ENCODE measurements around the gene FAU.

The FAU gene

GRCh38 chr11:65163684-65164083 lies 41.8 kb upstream of the FAU start:
- TF ChIP-seq ZNF274 (IDR thresholded peaks at IDR 0.05; ENCODE audit: low read depth, low read length) (no peak), YY1 (IDR thresholded peaks at IDR 0.05; ENCODE audit: insufficient read depth, insufficient read length) (no peak), SUZ12 (IDR thresholded peaks at IDR 0.05; ENCODE audit: extremely low read depth, insufficient read depth, insufficient read length) (no peak)
- H3K9me3 ChIP-seq (ENCODE audit: insufficient read depth, low read length) = no peaks in the 10 kb centered on the region
- no peaks in the 10 kb centered on the region for H3K27me3 ChIP-seq (ENCODE audit: insufficient read depth, insufficient read length)
- no peaks in the 10 kb centered on the region for H3K36me3 ChIP-seq (ENCODE audit: insufficient read depth, insufficient read length, low read length)
- no peak overlapping the region for H3K4me3 ChIP-seq (ENCODE audit: insufficient read length, low read depth)
- no peaks in the 10 kb centered on the region for H3K4me1 ChIP-seq (ENCODE audit: insufficient read depth, insufficient read length)
- no peak for DNase-seq (ENCODE audit: low read depth, low spot score)
- H3K9ac ChIP-seq (ENCODE audit: insufficient read length, low read depth) = no peak overlapping the region

- DNase-seq (ENCODE audit: low read depth, low spot score) = no peak
- no peak overlapping the region for H3K4me3 ChIP-seq (ENCODE audit: insufficient read length, low read depth)
- H3K27me3 ChIP-seq (ENCODE audit: insufficient read depth, insufficient read length) = no peaks in the 10 kb centered on the region
- H3K36me3 ChIP-seq (ENCODE audit: insufficient read depth, insufficient read length, low read length) = no peaks in the 10 kb centered on the region
- TF ChIP-seq SUZ12 (IDR thresholded peaks at IDR 0.05; ENCODE audit: extremely low read depth, insufficient read depth, insufficient read length) (no peak), YY1 (IDR thresholded peaks at IDR 0.05; ENCODE audit: insufficient read depth, insufficient read length) (no peak), ZNF274 (IDR thresholded peaks at IDR 0.05; ENCODE audit: low read depth, low read length) (no peak)
- no peaks in the 10 kb centered on the region for H3K9me3 ChIP-seq (ENCODE audit: insufficient read depth, low read length)
- no peak overlapping the region for H3K9ac ChIP-seq (ENCODE audit: insufficient read length, low read depth)
- no peaks in the 10 kb centered on the region for H3K4me1 ChIP-seq (ENCODE audit: insufficient read depth, insufficient read length)
Measured at GRCh38 chr11:65160643-65161042, 38.7 kb upstream of the FAU start.

- no peak overlapping the region for H3K4me3 ChIP-seq (ENCODE audit: insufficient read length, low read depth)
- TF ChIP-seq SUZ12 (IDR thresholded peaks at IDR 0.05; ENCODE audit: extremely low read depth, insufficient read depth, insufficient read length) (no peak), ZNF274 (IDR thresholded peaks at IDR 0.05; ENCODE audit: low read depth, low read length) (no peak), YY1 (IDR thresholded peaks at IDR 0.05; ENCODE audit: insufficient read depth, insufficient read length) (no peak)
- no peaks in the 10 kb centered on the region for H3K36me3 ChIP-seq (ENCODE audit: insufficient read depth, insufficient read length, low read length)
- H3K27me3 ChIP-seq (ENCODE audit: insufficient read depth, insufficient read length) = no peaks in the 10 kb centered on the region
- no peak overlapping the region for H3K9ac ChIP-seq (ENCODE audit: insufficient read length, low read depth)
- H3K9me3 ChIP-seq (ENCODE audit: insufficient read depth, low read length) = no peaks in the 10 kb centered on the region
- DNase-seq (ENCODE audit: low read depth, low spot score) = no peak
- no peaks in the 10 kb centered on the region for H3K4me1 ChIP-seq (ENCODE audit: insufficient read depth, insufficient read length)
Measured at GRCh38 chr11:65159012-65159411, 37.1 kb upstream of the FAU start.

- no peaks in the 10 kb centered on the region for H3K4me1 ChIP-seq (ENCODE audit: insufficient read depth, insufficient read length)
- no peak overlapping the region for H3K9ac ChIP-seq (ENCODE audit: insufficient read length, low read depth)
Measured at GRCh38 chr11:65157336-65157735, 35.4 kb upstream of the FAU start.

GRCh38 chr11:65156926-65157325 lies 35.0 kb upstream of the FAU start:
- H3K36me3 ChIP-seq (ENCODE audit: insufficient read depth, insufficient read length, low read length) = no peaks in the 10 kb centered on the region
- H3K4me1 ChIP-seq (ENCODE audit: insufficient read depth, insufficient read length) = no peaks in the 10 kb centered on the region
- H3K9ac ChIP-seq (ENCODE audit: insufficient read length, low read depth) = no peak overlapping the region
- no peaks in the 10 kb centered on the region for H3K27me3 ChIP-seq (ENCODE audit: insufficient read depth, insufficient read length)
- DNase-seq (ENCODE audit: low read depth, low spot score) = no peak
- H3K4me3 ChIP-seq (ENCODE audit: insufficient read length, low read depth) = no peak overlapping the region
- TF ChIP-seq SUZ12 (IDR thresholded peaks at IDR 0.05; ENCODE audit: extremely low read depth, insufficient read depth, insufficient read length) (no peak), ZNF274 (IDR thresholded peaks at IDR 0.05; ENCODE audit: low read depth, low read length) (no peak)
- no peaks in the 10 kb centered on the region for H3K9me3 ChIP-seq (ENCODE audit: insufficient read depth, low read length)

More at GRCh38 chr11:65157336-65157735, 35.4 kb upstream of the FAU start:
- H3K36me3 ChIP-seq (ENCODE audit: insufficient read depth, insufficient read length, low read length) = no peaks in the 10 kb centered on the region
- H3K9me3 ChIP-seq (ENCODE audit: insufficient read depth, low read length) = no peaks in the 10 kb centered on the region
- H3K4me3 ChIP-seq (ENCODE audit: insufficient read length, low read depth) = no peak overlapping the region
- DNase-seq (ENCODE audit: low read depth, low spot score) = no peak
- TF ChIP-seq YY1 (IDR thresholded peaks at IDR 0.05; ENCODE audit: insufficient read depth, insufficient read length) = no peak
- no peak for TF ChIP-seq SUZ12 (IDR thresholded peaks at IDR 0.05; ENCODE audit: extremely low read depth, insufficient read depth, insufficient read length)
- no peak for TF ChIP-seq ZNF274 (IDR thresholded peaks at IDR 0.05; ENCODE audit: low read depth, low read length)
- no peaks in the 10 kb centered on the region for H3K27me3 ChIP-seq (ENCODE audit: insufficient read depth, insufficient read length)

GRCh38 chr11:65156256-65156655 lies 34.3 kb upstream of the FAU start:
- H3K4me1 ChIP-seq (ENCODE audit: insufficient read depth, insufficient read length) = no peaks in the 10 kb centered on the region
- DNase-seq (ENCODE audit: low read depth, low spot score) = no peak
- H3K9me3 ChIP-seq (ENCODE audit: insufficient read depth, low read length) = no peaks in the 10 kb centered on the region
- H3K9ac ChIP-seq (ENCODE audit: insufficient read length, low read depth) = no peak overlapping the region
- no peaks in the 10 kb centered on the region for H3K36me3 ChIP-seq (ENCODE audit: insufficient read depth, insufficient read length, low read length)
- H3K27me3 ChIP-seq (ENCODE audit: insufficient read depth, insufficient read length) = no peaks in the 10 kb centered on the region
- no peak for TF ChIP-seq SUZ12 (IDR thresholded peaks at IDR 0.05; ENCODE audit: extremely low read depth, insufficient read depth, insufficient read length)
- no peak for TF ChIP-seq YY1 (IDR thresholded peaks at IDR 0.05; ENCODE audit: insufficient read depth, insufficient read length)
- TF ChIP-seq ZNF274 (IDR thresholded peaks at IDR 0.05; ENCODE audit: low read depth, low read length) = no peak
- H3K4me3 ChIP-seq (ENCODE audit: insufficient read length, low read depth) = no peak overlapping the region

- Histone ChIP-seq H3K36me3 (ENCODE audit: insufficient read depth, insufficient read length, low read length) (no peaks in the 10 kb centered on the region), H3K4me3 (ENCODE audit: insufficient read length, low read depth) (no peak overlapping the region), H3K9ac (ENCODE audit: insufficient read length, low read depth) (no peak overlapping the region), H3K4me1 (ENCODE audit: insufficient read depth, insufficient read length) (peaks cover 7% of the 10 kb centered on the region), H3K9me3 (ENCODE audit: insufficient read depth, low read length) (peaks cover 9% of the 10 kb centered on the region; the same call in 1 of the 2 replicates), H3K27me3 (ENCODE audit: insufficient read depth, insufficient read length) (no peaks in the 10 kb centered on the region)
- DNase-seq (ENCODE audit: low read depth, low spot score) = no peak
- TF ChIP-seq ZNF274 (IDR thresholded peaks at IDR 0.05; ENCODE audit: low read depth, low read length) (no peak), YY1 (IDR thresholded peaks at IDR 0.05; ENCODE audit: insufficient read depth, insufficient read length) (no peak), SUZ12 (IDR thresholded peaks at IDR 0.05; ENCODE audit: extremely low read depth, insufficient read depth, insufficient read length) (no peak)
Measured at GRCh38 chr11:65152122-65152521, 30.2 kb upstream of the FAU start.
